ENCODE data around the gene DCAF8L2. TPM values are rescaled to one million over a fixed set of nuclear protein-coding genes. Genes with fewer than 3 reads are reported as not detected.

DCAF8L2 gene
- total RNA-seq, 1 experiment from 2014 or later: not detected

GRCh38 chrX:27674491-27674890 lies 84.3 kb downstream of the DCAF8L2 start:
- H3K79me1 ChIP-seq (ENCODE audit: insufficient read depth, low read depth, low read length, poor library complexity, severe bottlenecking): no peaks in the 10 kb centered on the region
- no peak overlapping the region for H3K23ac ChIP-seq (ENCODE audit: insufficient read length, low read depth, low read length)
- no peak overlapping the region for H3K14ac ChIP-seq (ENCODE audit: insufficient read depth, low read length)
- no peak overlapping the region for H3K56ac ChIP-seq (ENCODE audit: insufficient read length, low read depth, low read length)
- H3K9me3 ChIP-seq (ENCODE audit: control insufficient read depth, low read depth, low read length): peaks cover 15% of the 10 kb centered on the region
- no peak for DNase-seq
- no peak overlapping the region for H3T11ph ChIP-seq (ENCODE audit: low read length)
- H2BK120ac ChIP-seq (ENCODE audit: low read depth, low read length, poor library complexity, severe bottlenecking): no peak overlapping the region
- no peak overlapping the region for H2BK15ac ChIP-seq (ENCODE audit: low read depth, low read length)
- H3K4me3 Mint-ChIP-seq: no peak overlapping the region
- H3K4me1 ChIP-seq (ENCODE audit: insufficient read depth, low read length): no peaks in the 10 kb centered on the region
- peaks cover 47 to 55% of the 10 kb centered on the region in 2 experiments for H3K9me3 Mint-ChIP-seq
- H3K23me2 ChIP-seq (ENCODE audit: insufficient read length, low read depth, low read length, poor library complexity, severe bottlenecking): no peaks in the 10 kb centered on the region
- no peak overlapping the region for H2AFZ ChIP-seq (ENCODE audit: low read length)
- no peak overlapping the region for H2BK12ac ChIP-seq (ENCODE audit: insufficient read length, low read depth, low read length)
- no peak overlapping the region for H3K18ac ChIP-seq (ENCODE audit: insufficient read length, low read depth, low read length)
- no peak overlapping the region for H3K4me2 ChIP-seq (ENCODE audit: insufficient read depth, insufficient read length, low read length)
- no peaks in the 10 kb centered on the region for H3K27me3 Mint-ChIP-seq (ENCODE audit: low read depth)
- peaks cover 4 to 8% of the 10 kb centered on the region in 2 experiments; a peak in 1 of 4 replicates for H3K4me1 Mint-ChIP-seq
- H2BK20ac ChIP-seq (ENCODE audit: low read depth, low read length, poor library complexity, severe bottlenecking): no peak overlapping the region
- WGBS (ENCODE audit: extremely low coverage, insufficient read length, low lambda C conversion rate): no CpG with 5 or more reads among the region's 4 CpGs
- no peak overlapping the region for H4K8ac ChIP-seq (replicated peaks; ENCODE audit: insufficient read length, low read depth, low read length)
- no peak overlapping the region for H4K91ac ChIP-seq (ENCODE audit: insufficient read length, low read depth, low read length)
- H4K5ac ChIP-seq (ENCODE audit: insufficient read length, low read depth, low read length): no peak overlapping the region
- H4K20me1 ChIP-seq (ENCODE audit: control insufficient read depth, insufficient read depth, insufficient read length): no peaks in the 10 kb centered on the region
- no peaks in the 10 kb centered on the region for H3K36me3 Mint-ChIP-seq (ENCODE audit: insufficient read depth in 1 of 3, low read depth in 3 of 3)
- no peak for TF ChIP-seq CTCF (conservative IDR thresholded peaks at IDR 0.05)
- no peaks in the 10 kb centered on the region for H3K27me3 ChIP-seq (ENCODE audit: insufficient read depth, low read length)
- no peak overlapping the region for H2BK5ac ChIP-seq (ENCODE audit: insufficient read length, low read length)
- no peak overlapping the region for H3K9ac ChIP-seq (ENCODE audit: extremely low read depth, insufficient read length, low read length)
- H3K27ac Mint-ChIP-seq: no peak overlapping the region
- H3K27ac ChIP-seq (ENCODE audit: insufficient read length, low read depth, low read length): no peak overlapping the region
- H3K79me2 ChIP-seq (ENCODE audit: insufficient read depth, low read length): no peaks in the 10 kb centered on the region
- no peak overlapping the region for H2AK5ac ChIP-seq (ENCODE audit: insufficient read length, low read length)
- H3K4ac ChIP-seq (ENCODE audit: low read depth, low read length): no peak overlapping the region

Data from H9 (cell line).